Measurements from ENCODE around the gene CACNA1F.
A peak's percentile ranks its signal among the peaks of the same experiment; 100 is the strongest.

The CACNA1F gene

DNA sequence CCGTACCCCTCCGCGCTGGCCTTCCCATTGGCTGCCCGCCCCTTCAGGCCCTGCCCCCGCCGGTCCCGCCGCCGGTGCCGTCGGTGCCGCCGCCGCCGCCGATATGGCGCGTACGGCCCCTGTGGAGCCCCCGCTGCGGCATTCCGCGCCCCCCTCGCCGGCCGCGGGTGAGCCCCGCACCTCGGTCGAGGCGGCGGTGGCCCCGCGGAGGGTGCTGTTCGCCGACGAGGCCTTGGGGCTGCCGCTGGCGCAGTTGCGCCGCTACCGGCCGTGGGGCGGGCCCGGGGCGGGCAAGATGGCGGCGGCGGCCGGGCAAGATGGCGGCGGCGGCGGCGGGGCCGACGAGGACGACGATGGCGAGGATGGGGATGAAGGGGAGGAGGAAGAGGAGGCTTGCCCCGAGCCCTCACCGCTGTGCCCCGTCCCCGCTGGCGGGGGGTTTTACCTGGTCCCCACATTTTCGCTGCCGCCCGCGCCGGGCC, 36.7 kb upstream of the CACNA1F start, which contains the start of gene PPP1R3F:
PPP1R3F (plus strand) TSS at position 27 of the 482 bp plus-strand sequence; CDS start at position 104, 77 bp downstream.
- no peaks in the 10 kb centered on the region for H3K9me3 ChIP-seq (ENCODE audit: control insufficient read depth, low read length)
- no peak for DNase-seq
- no peaks in the 10 kb centered on the region for H3K27me3 ChIP-seq (replicated peaks; ENCODE audit: control insufficient read depth, insufficient read depth, low read length, poor library complexity, severe bottlenecking)

DNA sequence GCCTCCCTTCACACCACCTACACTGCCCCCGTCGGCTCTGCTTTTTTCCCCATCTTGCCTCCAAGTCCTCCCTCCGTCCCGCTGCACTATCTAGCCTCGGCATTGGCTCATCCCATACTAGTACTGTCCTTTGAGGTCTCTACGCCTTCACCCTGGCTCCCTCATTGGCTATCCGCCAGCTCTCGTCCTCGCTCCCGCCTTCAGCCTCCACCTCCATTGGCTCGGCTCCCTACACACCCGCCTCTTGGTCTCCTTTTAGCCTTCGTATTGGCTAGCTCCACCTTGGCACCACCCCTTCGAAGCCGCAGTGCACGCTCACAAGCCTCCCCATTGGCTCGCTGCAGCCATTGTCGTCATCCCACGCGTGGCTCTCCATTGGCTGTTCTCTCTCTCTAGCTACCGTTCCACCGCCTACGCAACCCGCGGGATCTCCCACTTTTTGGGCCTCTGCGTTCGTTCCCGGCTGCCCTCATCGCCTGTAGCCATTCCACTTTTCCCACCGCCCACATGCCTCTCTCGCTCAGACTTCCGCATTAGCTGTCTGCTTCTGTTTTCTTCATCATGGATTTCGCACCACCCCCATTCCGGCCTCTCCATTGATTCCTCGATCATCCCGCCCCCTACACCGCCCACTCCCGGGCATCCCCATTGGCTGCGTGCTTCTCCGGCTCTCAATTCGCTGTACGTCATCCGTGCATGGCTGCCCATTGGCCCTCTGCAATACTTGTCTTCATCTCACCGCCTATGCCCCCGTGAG, 36.0 kb upstream of the CACNA1F start:
- peaks cover 24% of the 10 kb centered on the region for H3K4me1 ChIP-seq (ENCODE audit: control insufficient read depth, insufficient read depth, low read length, poor library complexity, severe bottlenecking)
- DNase-seq, result peak; percentile 91 to 92 (median 92)
- peak overlapping the region; percentile 63 for H3K4me3 ChIP-seq (ENCODE audit: insufficient read depth, low read depth, low read length, poor library complexity, severe bottlenecking)
- H3K27ac ChIP-seq (ENCODE audit: insufficient read depth, low read length, poor library complexity, severe bottlenecking), result peak overlapping the region; percentile 97
- H3K36me3 ChIP-seq (ENCODE audit: control insufficient read depth, insufficient read depth, low read length), result no peaks in the 10 kb centered on the region
- H3K9me3 ChIP-seq (ENCODE audit: control insufficient read depth, low read length), result no peaks in the 10 kb centered on the region
- no peaks in the 10 kb centered on the region for H3K27me3 ChIP-seq (replicated peaks; ENCODE audit: control insufficient read depth, insufficient read depth, low read length, poor library complexity, severe bottlenecking)

More for the DNA sequence above, 36.7 kb upstream of the CACNA1F start, which contains the start of gene PPP1R3F:
- Histone ChIP-seq H3K36me3 (ENCODE audit: control insufficient read depth, insufficient read depth, low read length) (no peaks in the 10 kb centered on the region), H3K27ac (ENCODE audit: insufficient read depth, low read length, poor library complexity, severe bottlenecking) (peak within 1 kb of the TSS; percentile 97), H3K4me3 (ENCODE audit: insufficient read depth, low read depth, low read length, poor library complexity, severe bottlenecking) (peak within 1 kb of the TSS; percentile 63), H3K4me1 (ENCODE audit: control insufficient read depth, insufficient read depth, low read length, poor library complexity, severe bottlenecking) (peaks cover 30% of the 10 kb centered on the region)

DNA sequence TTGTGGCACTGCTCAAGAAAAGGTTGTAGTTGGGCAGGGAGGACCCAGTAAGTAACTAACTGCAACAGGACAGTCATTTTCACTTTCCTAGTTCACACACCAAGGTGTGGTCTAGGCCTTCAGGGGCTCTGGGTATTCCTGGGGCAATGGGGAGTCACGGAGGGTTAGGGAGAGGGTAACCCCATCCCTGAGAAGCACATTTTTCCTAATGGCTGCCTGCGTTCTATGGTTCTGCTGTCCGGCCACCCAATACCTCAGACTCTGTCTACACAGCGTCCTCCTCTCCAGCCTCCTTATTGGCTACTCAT, 35.5 kb upstream of the CACNA1F start:
- Histone ChIP-seq H3K27ac (ENCODE audit: insufficient read depth, low read length, poor library complexity, severe bottlenecking) (peak overlapping the region; percentile 67), H3K27me3 (replicated peaks; ENCODE audit: control insufficient read depth, insufficient read depth, low read length, poor library complexity, severe bottlenecking) (no peaks in the 10 kb centered on the region), H3K36me3 (ENCODE audit: control insufficient read depth, insufficient read depth, low read length) (no peaks in the 10 kb centered on the region), H3K9me3 (ENCODE audit: control insufficient read depth, low read length) (no peaks in the 10 kb centered on the region), H3K4me3 (ENCODE audit: insufficient read depth, low read depth, low read length, poor library complexity, severe bottlenecking) (peak overlapping the region; percentile 20), H3K4me1 (ENCODE audit: control insufficient read depth, insufficient read depth, low read length, poor library complexity, severe bottlenecking) (peaks cover 19% of the 10 kb centered on the region)
- DNase-seq, result no peak

DNA sequence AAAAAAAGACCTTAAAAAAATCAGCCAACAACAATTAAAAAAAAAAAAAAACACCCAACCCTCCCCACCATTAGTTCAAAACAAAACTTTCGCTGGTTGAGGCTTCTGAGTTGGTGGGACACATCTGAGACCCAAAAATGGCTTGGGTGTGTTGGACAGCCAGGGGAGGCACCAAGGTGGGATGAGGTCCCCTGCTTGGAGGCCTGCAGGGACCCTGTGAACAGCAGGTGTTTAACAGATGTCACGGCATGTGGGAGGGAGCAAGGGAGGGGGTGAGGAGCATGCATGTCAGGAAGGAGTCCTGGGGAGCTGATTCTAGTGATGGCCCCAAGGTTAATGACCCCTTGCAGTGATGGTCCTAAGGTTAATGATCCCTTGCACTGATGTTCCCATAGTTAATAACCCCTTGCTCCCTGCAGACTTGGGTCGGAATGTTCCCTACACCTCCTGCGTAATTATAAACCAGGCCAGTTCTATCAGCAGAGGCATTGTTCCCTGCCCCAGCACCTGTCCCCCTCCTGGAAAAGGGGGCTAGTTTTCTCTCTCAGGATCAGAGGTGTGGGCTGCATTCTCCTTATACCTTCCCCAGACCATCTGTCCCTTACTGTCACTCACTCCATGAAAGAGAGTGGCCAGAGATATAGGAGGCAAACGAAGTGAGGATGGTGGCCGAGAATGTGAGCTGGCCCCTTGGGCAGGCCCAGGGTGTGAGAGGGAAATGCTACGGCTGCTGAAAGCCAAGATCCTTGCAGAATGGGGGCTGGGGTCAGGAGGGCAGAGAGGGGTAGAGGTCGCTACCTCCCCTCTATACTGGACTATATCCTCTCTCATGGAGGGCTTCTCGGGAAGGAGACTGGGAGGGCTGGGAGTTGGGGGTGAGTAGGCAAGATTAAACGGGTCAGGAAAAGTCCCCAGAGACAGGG, 33.6 kb upstream of the CACNA1F start:
- no peaks in the 10 kb centered on the region for H3K9me3 ChIP-seq (ENCODE audit: control insufficient read depth, low read length)
- no peak overlapping the region for H3K4me3 ChIP-seq (ENCODE audit: insufficient read depth, low read depth, low read length, poor library complexity, severe bottlenecking)
- no peak overlapping the region for H3K27ac ChIP-seq (ENCODE audit: insufficient read depth, low read length, poor library complexity, severe bottlenecking)
- H3K36me3 ChIP-seq (ENCODE audit: control insufficient read depth, insufficient read depth, low read length), result no peaks in the 10 kb centered on the region
- no peaks in the 10 kb centered on the region for H3K27me3 ChIP-seq (replicated peaks; ENCODE audit: control insufficient read depth, insufficient read depth, low read length, poor library complexity, severe bottlenecking)
- no peak for DNase-seq
- peaks cover 10% of the 10 kb centered on the region for H3K4me1 ChIP-seq (ENCODE audit: control insufficient read depth, insufficient read depth, low read length, poor library complexity, severe bottlenecking)

DNA sequence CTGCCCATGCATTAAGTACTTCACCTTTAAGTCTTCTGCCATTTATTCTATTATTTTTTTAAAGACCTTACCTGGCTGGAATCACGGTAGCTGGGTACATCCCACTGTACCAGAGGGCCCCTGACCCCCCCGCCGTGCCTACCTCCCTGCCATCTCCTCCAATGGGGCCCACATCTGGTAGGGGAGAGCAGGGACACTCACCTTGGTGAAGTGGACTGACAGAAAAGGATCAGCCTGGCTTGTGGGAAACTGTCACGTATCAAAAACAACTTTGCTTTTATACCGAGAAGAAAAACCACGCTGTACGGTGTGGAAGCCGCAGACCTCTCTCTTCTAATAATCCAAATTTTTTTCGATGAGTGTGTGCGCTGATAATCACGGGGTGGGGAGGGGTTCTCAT, 31.3 kb upstream of the CACNA1F start, which contains the start of gene FOXP3:
FOXP3 (minus strand) TSS at position 251 of the 400 bp plus-strand sequence. CDS start 6,205 bp downstream, outside the sequence.
- H3K4me3 ChIP-seq (ENCODE audit: insufficient read depth, low read depth, low read length, poor library complexity, severe bottlenecking), result no peak within 1 kb of the TSS

DNA sequence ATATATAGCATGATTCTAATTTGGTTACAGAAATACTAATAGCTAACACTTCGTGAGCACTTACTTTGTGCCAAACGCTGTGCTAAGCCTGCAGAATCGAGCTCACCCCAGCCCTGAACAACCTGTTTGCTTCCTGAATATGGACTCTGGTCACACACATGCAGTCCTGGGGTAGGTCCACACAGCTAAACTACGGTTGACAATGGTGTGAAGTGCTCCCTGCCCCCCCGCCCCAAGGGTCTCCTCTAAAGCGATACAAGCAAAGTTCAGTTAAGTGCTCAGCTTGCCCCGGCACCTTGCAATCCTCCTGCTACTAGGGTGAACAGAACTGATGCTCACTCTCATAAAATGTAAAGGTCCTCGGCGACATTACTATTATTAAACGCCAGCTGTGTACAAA, 30.5 kb upstream of the CACNA1F start:
- Histone ChIP-seq H3K36me3 (ENCODE audit: control insufficient read depth, insufficient read depth, low read length) (no peaks in the 10 kb centered on the region), H3K4me3 (ENCODE audit: insufficient read depth, low read depth, low read length, poor library complexity, severe bottlenecking) (no peak overlapping the region), H3K27me3 (replicated peaks; ENCODE audit: control insufficient read depth, insufficient read depth, low read length, poor library complexity, severe bottlenecking) (no peaks in the 10 kb centered on the region), H3K27ac (ENCODE audit: insufficient read depth, low read length, poor library complexity, severe bottlenecking) (no peak overlapping the region), H3K9me3 (ENCODE audit: control insufficient read depth, low read length) (no peaks in the 10 kb centered on the region), H3K4me1 (ENCODE audit: control insufficient read depth, insufficient read depth, low read length, poor library complexity, severe bottlenecking) (peaks cover 5% of the 10 kb centered on the region)
- DNase-seq, result no peak

More for the DNA sequence above, 31.3 kb upstream of the CACNA1F start, which contains the start of gene FOXP3:
- Histone ChIP-seq H3K36me3 (ENCODE audit: control insufficient read depth, insufficient read depth, low read length) (no peaks in the 10 kb centered on the region), H3K27ac (ENCODE audit: insufficient read depth, low read length, poor library complexity, severe bottlenecking) (peak within 1 kb of the TSS; percentile 45), H3K4me1 (ENCODE audit: control insufficient read depth, insufficient read depth, low read length, poor library complexity, severe bottlenecking) (peaks cover 3% of the 10 kb centered on the region), H3K9me3 (ENCODE audit: control insufficient read depth, low read length) (no peaks in the 10 kb centered on the region), H3K27me3 (replicated peaks; ENCODE audit: control insufficient read depth, insufficient read depth, low read length, poor library complexity, severe bottlenecking) (no peaks in the 10 kb centered on the region)
- DNase-seq, result no peak

DNA sequence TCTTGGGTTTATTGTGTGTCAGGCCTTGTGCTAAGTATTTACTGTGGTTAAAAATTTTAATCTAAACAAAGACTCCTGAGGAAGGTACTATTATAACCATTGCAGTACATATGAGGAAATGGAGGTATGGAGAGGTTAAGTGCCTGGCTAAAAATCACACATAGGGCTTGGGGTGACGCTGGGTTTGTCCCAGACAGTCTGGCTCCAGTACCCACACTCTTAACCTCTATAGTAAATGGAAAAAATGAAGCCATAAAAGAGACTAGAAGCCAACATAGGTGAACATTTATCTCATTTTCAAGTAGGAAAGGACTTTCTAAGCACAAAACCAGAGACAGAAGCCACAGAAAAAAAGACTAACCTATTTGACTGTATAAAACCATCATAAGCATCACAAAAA, 29.5 kb upstream of the CACNA1F start:
- Histone ChIP-seq H3K27ac (ENCODE audit: insufficient read depth, low read length, poor library complexity, severe bottlenecking) (no peak overlapping the region), H3K4me1 (ENCODE audit: control insufficient read depth, insufficient read depth, low read length, poor library complexity, severe bottlenecking) (peaks cover 13% of the 10 kb centered on the region), H3K4me3 (ENCODE audit: insufficient read depth, low read depth, low read length, poor library complexity, severe bottlenecking) (no peak overlapping the region), H3K9me3 (ENCODE audit: control insufficient read depth, low read length) (no peaks in the 10 kb centered on the region), H3K36me3 (ENCODE audit: control insufficient read depth, insufficient read depth, low read length) (no peaks in the 10 kb centered on the region), H3K27me3 (replicated peaks; ENCODE audit: control insufficient read depth, insufficient read depth, low read length, poor library complexity, severe bottlenecking) (no peaks in the 10 kb centered on the region)
- no peak for DNase-seq

DNA sequence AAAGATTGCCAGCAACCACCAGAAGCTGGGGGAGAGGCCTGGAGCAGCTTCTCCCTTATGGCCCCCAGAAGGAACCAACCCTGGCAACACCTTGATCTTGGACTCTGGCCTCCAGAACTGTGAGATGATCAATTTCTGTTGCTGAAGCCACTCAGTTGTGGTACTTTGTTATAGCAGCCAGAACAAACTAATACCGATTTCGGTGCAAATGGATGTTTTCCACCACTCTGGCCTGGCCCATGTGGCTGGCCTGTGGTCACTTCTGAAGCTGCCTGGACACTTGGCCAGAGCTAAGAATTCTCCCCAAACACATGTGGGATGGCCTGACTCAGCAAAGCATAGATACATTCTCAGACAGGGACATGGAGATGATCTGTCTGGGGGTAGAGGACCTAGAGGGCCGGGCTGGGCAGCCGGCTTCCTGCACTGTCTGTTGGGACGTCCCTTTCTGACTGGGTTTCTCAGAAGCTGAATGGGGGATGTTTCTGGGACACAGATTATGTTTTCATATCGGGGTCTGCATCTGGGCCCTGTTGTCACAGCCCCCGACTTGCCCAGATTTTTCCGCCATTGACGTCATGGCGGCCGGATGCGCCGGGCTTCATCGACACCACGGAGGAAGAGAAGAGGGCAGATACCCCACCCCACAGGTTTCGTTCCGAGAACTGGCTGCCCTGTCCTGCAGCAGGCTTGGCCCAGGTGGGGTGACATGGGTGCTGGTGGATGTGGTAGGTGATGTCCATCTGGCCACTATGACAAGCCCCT, 27.3 kb upstream of the CACNA1F start:
- Histone ChIP-seq H3K36me3 (ENCODE audit: control insufficient read depth, insufficient read depth, low read length) (no peaks in the 10 kb centered on the region), H3K4me1 (ENCODE audit: control insufficient read depth, insufficient read depth, low read length, poor library complexity, severe bottlenecking) (peaks cover 22% of the 10 kb centered on the region), H3K27ac (ENCODE audit: insufficient read depth, low read length, poor library complexity, severe bottlenecking) (no peak overlapping the region), H3K27me3 (replicated peaks; ENCODE audit: control insufficient read depth, insufficient read depth, low read length, poor library complexity, severe bottlenecking) (no peaks in the 10 kb centered on the region), H3K9me3 (ENCODE audit: control insufficient read depth, low read length) (no peaks in the 10 kb centered on the region), H3K4me3 (ENCODE audit: insufficient read depth, low read depth, low read length, poor library complexity, severe bottlenecking) (no peak overlapping the region)
- DNase-seq, result no peak

DNA sequence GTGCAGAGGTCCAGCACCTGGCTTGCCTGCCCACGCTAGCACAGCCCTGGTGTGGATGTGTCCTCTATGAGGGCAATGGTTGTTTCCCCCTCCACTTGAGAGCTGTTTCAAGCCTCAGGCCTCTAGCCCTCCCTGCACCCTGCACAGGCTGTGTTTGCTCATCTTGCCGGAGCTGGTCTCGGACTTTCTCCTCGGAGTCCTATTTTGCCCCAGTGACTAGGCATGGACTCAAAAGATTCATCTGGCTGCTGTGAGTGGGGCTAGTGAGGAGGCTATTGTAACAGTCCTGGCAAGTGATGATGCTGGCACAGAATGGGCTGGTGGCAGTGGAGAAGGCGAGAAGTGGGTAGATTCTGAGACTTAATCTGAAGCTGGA, 25.6 kb upstream of the CACNA1F start:
- H3K36me3 ChIP-seq (ENCODE audit: control insufficient read depth, insufficient read depth, low read length), result no peaks in the 10 kb centered on the region
- no peak overlapping the region for H3K27ac ChIP-seq (ENCODE audit: insufficient read depth, low read length, poor library complexity, severe bottlenecking)
- DNase-seq, result no peak
- H3K4me3 ChIP-seq (ENCODE audit: insufficient read depth, low read depth, low read length, poor library complexity, severe bottlenecking), result no peak overlapping the region
- no peaks in the 10 kb centered on the region for H3K27me3 ChIP-seq (replicated peaks; ENCODE audit: control insufficient read depth, insufficient read depth, low read length, poor library complexity, severe bottlenecking)
- H3K9me3 ChIP-seq (ENCODE audit: control insufficient read depth, low read length), result no peaks in the 10 kb centered on the region
- H3K4me1 ChIP-seq (ENCODE audit: control insufficient read depth, insufficient read depth, low read length, poor library complexity, severe bottlenecking), result peaks cover 22% of the 10 kb centered on the region

Measured in effector memory CD4-positive, alpha-beta T cell (primary cell).